Left colon (tissue), 2 donors: ENCODE results near the gene DCST2. TPM values are rescaled to one million over a fixed set of nuclear protein-coding genes. Genes with fewer than 3 reads are reported as not detected.

ENCODE experiments used
- ATAC-seq: fragments of 200-7000 bp; cut with Tn5 transposase; one replicate; pipeline ENCODE4 v1.9.1; 2020; ENCODE audit warnings: mild to moderate bottlenecking, moderate library complexity
- DNase-seq, 2 donors: peaks; one replicate each; pipeline ENCODE4 v3.0.0-alpha.2; 2020
- intact Hi-C, 2 donors: fragments of 100-400 bp; cut with DNase I in 1 of 2; cut with micrococcal nuclease in 1 of 2; formaldehyde crosslinking; loops; one replicate each; pipeline versions ENCODE4 v1.11.2 to v1.14.0; 2022; cut with DNase I, micrococcal nuclease
- microRNA-seq, 2 donors: library from miRNA; unstranded; fragments of <30 nt; microRNA quantifications; one replicate each; pipeline versions ENCODE4 v1.1.0 to v1.2.0, GENCODE V29; 2020
- total RNA-seq, 2 donors: library from RNA; stranded (reverse); fragmentation: NEBNext Ultra II Directional; extraction: Animal tissue kit (Norgen Biotek cat#: 25700); gene quantifications; one replicate each; pipeline ENCODE4 v1.2.1, GENCODE V29; 2021
- donor health status: DM: no; HTN: no; CAD: no.
- donor health status: DM: yes; HTN: yes; CAD: no.

Gene DCST2
- total RNA-seq, 2 donors from 2014 or later = 1.5 to 3.6 TPM

GRCh38 chr1:154973344-154974101, 60.1 kb downstream of the DCST2 start:
- intact Hi-C loops = no loop called here
- ATAC-seq = peak; percentile 69
- peak; percentile 99 for DNase-seq

GRCh38 chr1:154972517-154973343, 60.9 kb downstream of the DCST2 start:
- ATAC-seq (peak; percentile 2), DNase-seq (peak; percentile 49 to 81)
- intact Hi-C loops = no loop called here

- intact Hi-C loops = no loop called here
- DNase-seq = no peak
- no peak for ATAC-seq
Measured at GRCh38 chr1:154972213-154972516, 61.4 kb downstream of the DCST2 start.

- intact Hi-C loops = no loop called here
- ATAC-seq (no peak), DNase-seq (peak in 1 of 2 donors; percentile 69)
Measured at GRCh38 chr1:154971341-154971998, 62.1 kb downstream of the DCST2 start.

- ATAC-seq = no peak
- DNase-seq = peak; percentile 77 to 92
- intact Hi-C loops = no loop called here
Measured at GRCh38 chr1:154970631-154971340, 62.8 kb downstream of the DCST2 start, which contains the start of gene SHC1. SHC1 (minus strand) TSS chr1:154970747; CDS start chr1:154970526, 221 bp downstream.

- intact Hi-C loops = loop anchor here in 1 of 2 donors (10.0 kb wide), 1 partner anchor 45 kb away; no protein-coding TSS in a partner anchor
- ATAC-seq (no peak), DNase-seq (no peak)
Measured at GRCh38 chr1:154969860-154970452, 63.6 kb downstream of the DCST2 start.

- ATAC-seq (no peak), DNase-seq (no peak)
- intact Hi-C loops = loop anchor here in 1 of 2 donors (10.0 kb wide), 1 partner anchor 46 kb away; no protein-coding TSS in a partner anchor
Measured at GRCh38 chr1:154969246-154969645, 64.3 kb downstream of the DCST2 start.

- DNase-seq = no peak
- intact Hi-C loops = loop anchor here in 1 of 2 donors (10.0 kb wide), 1 partner anchor 46 kb away; no protein-coding TSS in a partner anchor
- ATAC-seq = no peak
Measured at GRCh38 chr1:154968731-154969130, 64.8 kb downstream of the DCST2 start.

Small RNAs within 50 kb of the gene (microRNA-seq; reads per million reads assigned to microRNA genes)
- gene MIR4258 = 0 to 2.7 reads per million in 2 donors

Other genes starting within 250 kb of the DCST2 start
- gene KCNN3, start 163.5 kb downstream of the DCST2 start, total RNA-seq = 1 to 10 TPM in 1 of 2 donors, under 1 TPM in 1; 0.73 to 3.6 TPM
- gene PMVK, start 97.1 kb downstream of the DCST2 start, total RNA-seq = 10 to 100 TPM; 33.4 to 34.0 TPM
- gene PBXIP1, start 77.7 kb downstream of the DCST2 start, total RNA-seq = 10 to 100 TPM; 33.4 to 61.2 TPM
- gene PYGO2, start 72.0 kb downstream of the DCST2 start, total RNA-seq = 10 to 100 TPM; 27.0 to 31.3 TPM
- gene SHC1, start 63.0 kb downstream of the DCST2 start, total RNA-seq = 100 to 1,000 TPM in 1 of 2 donors, 10 to 100 TPM in 1; 95.3 to 108 TPM
- gene CKS1B, start 59.1 kb downstream of the DCST2 start, total RNA-seq = 10 to 100 TPM; 22.8 to 35.7 TPM
- gene FLAD1, start 50.4 kb downstream of the DCST2 start, total RNA-seq = 10 to 100 TPM; 32.8 to 43.7 TPM
- gene LENEP, start 40.2 kb downstream of the DCST2 start, total RNA-seq = under 1 TPM in 1 of 2 donors, not detected in 1; 0.52 TPM
- gene ZBTB7B, start 31.0 kb downstream of the DCST2 start, total RNA-seq = 100 to 1,000 TPM; 248 to 326 TPM
- under 1 TPM in 1 of 2 donors, not detected in 1; 0.21 TPM for gene DCST1, start within 50 bp of the DCST2 start, total RNA-seq
- gene ADAM15, start 17.5 kb upstream of the DCST2 start, total RNA-seq = 100 to 1,000 TPM in 1 of 2 donors, 10 to 100 TPM in 1; 88.9 to 160 TPM
- 10 to 100 TPM; 23.0 to 33.5 TPM for gene EFNA4, start 30.0 kb upstream of the DCST2 start, total RNA-seq
- gene EFNA3, start 45.1 kb upstream of the DCST2 start, total RNA-seq = 10 to 100 TPM in 1 of 2 donors, 1 to 10 TPM in 1; 7.7 to 23.1 TPM
- gene EFNA1, start 94.1 kb upstream of the DCST2 start, total RNA-seq = 100 to 1,000 TPM in 1 of 2 donors, 10 to 100 TPM in 1; 63.0 to 176 TPM
- 100 to 1,000 TPM in 1 of 2 donors, 10 to 100 TPM in 1; 70.6 to 107 TPM for gene SLC50A1, start 102.1 kb upstream of the DCST2 start, total RNA-seq
- gene DPM3, start 106.8 kb upstream of the DCST2 start, total RNA-seq = 100 to 1,000 TPM in 1 of 2 donors, 10 to 100 TPM in 1; 93.9 to 131 TPM
- gene KRTCAP2, start 139.5 kb upstream of the DCST2 start, total RNA-seq = 100 to 1,000 TPM; 143 to 164 TPM
- under 1 TPM; 0.28 to 0.52 TPM for gene TRIM46, start 140.1 kb upstream of the DCST2 start, total RNA-seq
- 10 to 100 TPM; 20.0 to 20.9 TPM for gene THBS3, start 174.1 kb upstream of the DCST2 start, total RNA-seq
- 10 to 100 TPM; 36.3 to 46.4 TPM for gene MTX1, start 174.9 kb upstream of the DCST2 start, total RNA-seq
- 10 to 100 TPM; 19.9 to 21.7 TPM for gene ENTREP3, start 221.7 kb upstream of the DCST2 start, total RNA-seq
- gene SCAMP3, start 228.6 kb upstream of the DCST2 start, total RNA-seq = 10 to 100 TPM; 43.1 to 53.2 TPM
- gene CLK2, start 239.7 kb upstream of the DCST2 start, total RNA-seq = 10 to 100 TPM; 34.3 to 41.0 TPM
- 10 to 100 TPM; 11.2 to 21.5 TPM for gene HCN3, start 243.7 kb upstream of the DCST2 start, total RNA-seq